K562 (cell line): Measurements from ENCODE around the gene TULP4.
"Not testable (repeated sequence)": the region's sequence is repeated elsewhere in the genome, so short reads cannot be mapped to it uniquely, and the experiment has no call there.

Experiments
- ARID4B ChIP-seq: sonication (generic); formaldehyde crosslinking; IDR thresholded peaks from 2 replicates; pipeline ENCODE4 v1.8.0; 2022; ENCODE audit warnings: mild to moderate bottlenecking, missing genetic modification reagents
- CBX1 ChIP-seq: sonication (generic); IDR thresholded peaks from 2 replicates; pipeline ENCODE4 v1.6.1; 2016; ENCODE audit warnings: antibody characterized with exemption, low read depth, mild to moderate bottlenecking
- CEBPB ChIP-seq: fragments of 450-650 bp; IDR thresholded peaks from 2 replicates; pipeline ENCODE4 v1.6.1; 2016; ENCODE audit warnings: missing genetic modification characterization, missing compliant biosample characterization
- CTCF ChIP-seq, 3 experiments: IDR thresholded peaks in 2 of 3; conservative IDR thresholded peaks in 1 of 3; 2 replicates each; pipeline ENCODE4 v1.5.1; 2011 to 2012; ENCODE audit warnings: low read length in 3 of 3, mild to moderate bottlenecking in 3 of 3, control low read depth in 2 of 3, improper control_type of control experiment in 1 of 3, inconsistent platforms in 1 of 3, low read depth in 1 of 3, mixed read lengths in 1 of 3, moderate library complexity in 1 of 3; ENCODE audit not compliant: insufficient read depth in 2 of 3
- E4F1 ChIP-seq: fragments of 250-450 bp; sonication (Bioruptor Pico); IDR thresholded peaks from 2 replicates; pipeline ENCODE4 v1.5.0; 2021; ENCODE audit warnings: mild to moderate bottlenecking, borderline replicate concordance
- EHMT2 ChIP-seq: fragments of 450-650 bp; IDR thresholded peaks from 2 replicates; pipeline ENCODE4 v1.6.1; 2018; ENCODE audit warnings: antibody characterized with exemption
- EZH2 ChIP-seq: IDR thresholded peaks from 2 replicates; pipeline ENCODE4 v1.6.1; 2012; ENCODE audit warnings: low read depth, mild to moderate bottlenecking, inconsistent platforms, low read length, borderline replicate concordance
- MYC ChIP-seq, 2 experiments: fragments of 250-450 bp in 1 of 2; sonication (Bioruptor Pico) in 1 of 2; IDR thresholded peaks; 2 replicates each; pipeline versions ENCODE4 v1.5.1 to v1.6.1; 2012 to 2021; ENCODE audit warnings: low read depth in 2 of 2, borderline replicate concordance in 1 of 2, improper control_type of control experiment in 1 of 2, low read length in 1 of 2, mild to moderate bottlenecking in 1 of 2, moderate library complexity in 1 of 2
- NR1H2 ChIP-seq: sonication (generic); formaldehyde crosslinking; IDR thresholded peaks from 2 replicates; pipeline ENCODE4 v1.4.0; 2020; ENCODE audit warnings: mild to moderate bottlenecking, missing genetic modification reagents
- PRPF4 ChIP-seq: fragments of 200-400 bp; formaldehyde crosslinking; IDR thresholded peaks from one replicate; pipeline ENCODE4 v1.6.1; 2017; ENCODE audit warnings: low read length, low read depth, mild to moderate bottlenecking; ENCODE audit not compliant: insufficient read depth, poor library complexity, severe bottlenecking
- SMARCC2 ChIP-seq: fragments of 450-650 bp; IDR thresholded peaks from 2 replicates; pipeline ENCODE4 v1.6.1; 2017; ENCODE audit warnings: antibody characterized with exemption, moderate library complexity, mild to moderate bottlenecking, low read depth
- TAF7 ChIP-seq: fragments of 450-650 bp; IDR thresholded peaks from 2 replicates; pipeline ENCODE4 v1.6.1; 2016; ENCODE audit warnings: missing genetic modification characterization, missing compliant biosample characterization
- ZNF609 ChIP-seq: sonication (generic); formaldehyde crosslinking; IDR thresholded peaks from 2 replicates; pipeline ENCODE4 v1.8.1; 2023; ENCODE audit warnings: missing genetic modification reagents, mild to moderate bottlenecking, borderline replicate concordance

- TF ChIP-seq CTCF (IDR thresholded peaks at IDR 0.05 in 2 of 3, conservative IDR thresholded peaks at IDR 0.05 in 1 of 3; ENCODE audit: insufficient read depth in 2 of 3, low read depth in 1 of 3, low read length in 3 of 3); CBX1; SMARCC2; EZH2; TAF7 (tag); CEBPB (tag); PRPF4; EHMT2; ZNF609 (CRISPR knock-in tag); NR1H2 (CRISPR knock-in tag); E4F1 (CRISPR knock-in tag); ARID4B; MYC (IDR thresholded peaks at IDR 0.05; ENCODE audit: low read depth, low read length); MYC (CRISPR knock-in tag; IDR thresholded peaks at IDR 0.05; ENCODE audit: borderline replicate concordance, low read depth): not testable (repeated sequence)
These were observed 93.1 kb downstream of the TULP4 start for GRCh38 chr6:158405321-158405831.
